ENCODE results near the gene URI1.

Gene URI1

DNA sequence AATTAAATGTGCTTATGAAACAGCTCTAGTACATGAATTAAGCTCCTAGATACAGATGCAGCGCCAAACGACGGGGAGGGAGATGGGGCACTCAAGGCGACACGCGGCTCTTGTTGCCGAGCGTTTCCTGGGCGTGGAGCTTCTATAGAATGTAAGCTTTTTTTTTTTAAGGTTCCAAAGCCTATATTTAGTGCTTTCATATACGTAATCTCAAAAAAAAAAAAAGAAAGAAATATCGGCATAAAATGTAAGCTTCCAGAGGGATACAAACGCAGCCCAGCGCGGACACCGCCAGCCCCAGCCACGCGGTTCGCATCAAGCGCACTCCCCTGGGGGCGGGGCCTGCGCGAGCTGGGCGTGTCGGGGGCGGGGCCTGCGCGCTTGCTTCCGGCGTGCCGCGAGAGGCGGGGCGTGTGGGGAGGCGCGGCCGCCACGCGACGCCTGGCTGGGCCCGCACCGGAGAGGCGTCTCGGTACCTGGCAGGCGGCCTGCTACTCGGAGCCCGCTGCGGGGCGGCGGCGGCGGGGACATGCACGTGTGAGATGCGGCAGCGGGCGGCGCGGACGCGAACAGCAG is at the start of gene URI1 (continued):
- TF ChIP-seq ZBTB8A (tag by site-specific recombination; IDR thresholded peaks at IDR 0.05) (peak; percentile 64), ZNF221 (tag by site-specific recombination; IDR thresholded peaks at IDR 0.05; ENCODE audit: borderline replicate concordance) (peak; percentile 29; the same call in 1 of the 2 replicates), ZNF335 (tag by site-specific recombination; conservative IDR thresholded peaks at IDR 0.05) (peak; percentile 87), ZNF169 (tag by site-specific recombination; IDR thresholded peaks at IDR 0.05) (no peak), ZFP69B (tag by site-specific recombination; IDR thresholded peaks at IDR 0.05) (0 out of 2 replicates have a peak, but pooled peaks have one; percentile 22)

DNA sequence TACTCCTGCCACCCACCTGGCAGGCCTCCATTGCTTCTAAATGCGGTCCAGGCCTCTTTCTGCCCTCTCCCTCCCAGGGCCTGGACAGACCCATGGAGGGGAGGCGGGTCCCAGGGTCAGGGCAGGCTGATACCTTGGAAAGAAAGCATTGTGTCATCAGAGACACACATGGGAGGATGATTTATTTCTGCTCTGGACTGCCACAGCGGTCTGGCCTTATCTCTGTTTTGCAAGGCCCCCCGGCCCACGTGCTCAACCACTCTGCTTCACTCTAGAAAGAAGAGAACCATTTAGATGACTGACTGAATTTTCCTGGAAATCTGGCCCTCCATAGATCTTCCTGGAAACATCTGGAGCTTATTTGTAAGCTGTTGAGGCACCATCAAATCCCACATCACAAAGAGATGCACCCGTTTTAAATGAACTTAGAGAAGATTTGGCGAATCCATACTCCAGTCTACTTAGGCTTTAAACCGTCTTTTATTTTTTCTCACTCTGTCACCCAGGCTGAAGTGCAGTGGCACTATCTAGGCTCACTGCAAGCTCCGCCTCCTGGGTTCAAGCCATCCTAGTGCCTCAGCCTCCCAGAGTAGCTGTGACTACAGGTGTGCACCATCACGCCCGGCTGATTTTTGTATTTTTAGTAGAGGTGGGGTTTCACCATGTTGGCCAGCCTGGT is 48.3 kb upstream of the URI1 start:
- peak; percentile 62 for TF ChIP-seq ZFHX2 (tag by site-specific recombination; conservative IDR thresholded peaks at IDR 0.05)
- TF ChIP-seq EGR2 (tag by site-specific recombination; IDR thresholded peaks at IDR 0.05; ENCODE audit: low read depth): peak; percentile 57; the same call in 1 of the 2 replicates
- TF ChIP-seq ZNF416 (tag by site-specific recombination; IDR thresholded peaks at IDR 0.05): no peak
- peak; percentile 26; the same call in 1 of the 2 replicates for TF ChIP-seq ZNF335 (tag by site-specific recombination; conservative IDR thresholded peaks at IDR 0.05)

DNA sequence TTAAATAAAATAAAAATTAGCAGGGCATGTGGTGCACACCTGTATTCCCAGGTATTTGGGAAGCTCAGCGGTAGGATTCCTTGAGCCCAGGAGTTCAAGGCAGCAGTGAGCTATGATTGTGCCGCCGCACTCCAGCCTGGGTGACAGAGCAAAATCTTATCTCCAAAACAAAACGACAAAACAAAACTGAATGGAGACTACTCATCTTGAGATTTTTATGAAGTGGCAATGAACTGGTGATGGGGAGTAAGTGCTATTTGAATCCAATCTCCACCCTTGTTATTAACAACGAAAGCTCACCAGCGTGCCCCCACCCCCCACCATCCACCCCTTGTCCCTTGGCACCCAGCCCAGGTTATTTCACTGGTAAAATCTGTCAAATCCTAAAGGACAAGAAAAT is 45.2 kb upstream of the URI1 start:
- CTCF ChIA-PET: interaction anchor here (0.6 kb wide), 1 partner anchor 676 kb away, joined by 4 read pairs; no protein-coding TSS in a partner anchor
- TF ChIP-seq ZNF501 (tag by site-specific recombination; IDR thresholded peaks at IDR 0.05): no peak
- TF ChIP-seq ZNF626 (tag by site-specific recombination; IDR thresholded peaks at IDR 0.05): no peak
- no peak for TF ChIP-seq ZFP41 (tag by site-specific recombination; IDR thresholded peaks at IDR 0.05; ENCODE audit: borderline replicate concordance)
- TF ChIP-seq, protein P1, sequence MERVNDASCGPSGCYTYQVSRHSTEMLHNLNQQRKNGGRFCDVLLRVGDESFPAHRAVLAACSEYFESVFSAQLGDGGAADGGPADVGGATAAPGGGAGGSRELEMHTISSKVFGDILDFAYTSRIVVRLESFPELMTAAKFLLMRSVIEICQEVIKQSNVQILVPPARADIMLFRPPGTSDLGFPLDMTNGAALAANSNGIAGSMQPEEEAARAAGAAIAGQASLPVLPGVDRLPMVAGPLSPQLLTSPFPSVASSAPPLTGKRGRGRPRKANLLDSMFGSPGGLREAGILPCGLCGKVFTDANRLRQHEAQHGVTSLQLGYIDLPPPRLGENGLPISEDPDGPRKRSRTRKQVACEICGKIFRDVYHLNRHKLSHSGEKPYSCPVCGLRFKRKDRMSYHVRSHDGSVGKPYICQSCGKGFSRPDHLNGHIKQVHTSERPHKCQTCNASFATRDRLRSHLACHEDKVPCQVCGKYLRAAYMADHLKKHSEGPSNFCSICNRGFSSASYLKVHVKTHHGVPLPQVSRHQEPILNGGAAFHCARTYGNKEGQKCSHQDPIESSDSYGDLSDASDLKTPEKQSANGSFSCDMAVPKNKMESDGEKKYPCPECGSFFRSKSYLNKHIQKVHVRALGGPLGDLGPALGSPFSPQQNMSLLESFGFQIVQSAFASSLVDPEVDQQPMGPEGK (tag by site-specific recombination; IDR thresholded peaks at IDR 0.05): 0 out of 2 replicates have a peak, but pooled peaks have one; percentile 32
- TF ChIP-seq ZEB2 (tag by site-specific recombination; IDR thresholded peaks at IDR 0.05): peak; percentile 18; the same call in 1 of the 2 replicates
- TF ChIP-seq ZBTB17 (tag by site-specific recombination; IDR thresholded peaks at IDR 0.05): no peak
- TF ChIP-seq, protein P2, sequence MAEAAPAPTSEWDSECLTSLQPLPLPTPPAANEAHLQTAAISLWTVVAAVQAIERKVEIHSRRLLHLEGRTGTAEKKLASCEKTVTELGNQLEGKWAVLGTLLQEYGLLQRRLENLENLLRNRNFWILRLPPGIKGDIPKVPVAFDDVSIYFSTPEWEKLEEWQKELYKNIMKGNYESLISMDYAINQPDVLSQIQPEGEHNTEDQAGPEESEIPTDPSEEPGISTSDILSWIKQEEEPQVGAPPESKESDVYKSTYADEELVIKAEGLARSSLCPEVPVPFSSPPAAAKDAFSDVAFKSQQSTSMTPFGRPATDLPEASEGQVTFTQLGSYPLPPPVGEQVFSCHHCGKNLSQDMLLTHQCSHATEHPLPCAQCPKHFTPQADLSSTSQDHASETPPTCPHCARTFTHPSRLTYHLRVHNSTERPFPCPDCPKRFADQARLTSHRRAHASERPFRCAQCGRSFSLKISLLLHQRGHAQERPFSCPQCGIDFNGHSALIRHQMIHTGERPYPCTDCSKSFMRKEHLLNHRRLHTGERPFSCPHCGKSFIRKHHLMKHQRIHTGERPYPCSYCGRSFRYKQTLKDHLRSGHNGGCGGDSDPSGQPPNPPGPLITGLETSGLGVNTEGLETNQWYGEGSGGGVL (tag by site-specific recombination; IDR thresholded peaks at IDR 0.05): peak; percentile 55; the same call in 1 of the 2 replicates
- no peak for TF ChIP-seq GLI4 (tag by site-specific recombination; IDR thresholded peaks at IDR 0.05)
- TF ChIP-seq WT1 (tag by site-specific recombination; IDR thresholded peaks at IDR 0.05): 0 out of 2 replicates have a peak, but pooled peaks have one; percentile 14
- TF ChIP-seq, protein P3, sequence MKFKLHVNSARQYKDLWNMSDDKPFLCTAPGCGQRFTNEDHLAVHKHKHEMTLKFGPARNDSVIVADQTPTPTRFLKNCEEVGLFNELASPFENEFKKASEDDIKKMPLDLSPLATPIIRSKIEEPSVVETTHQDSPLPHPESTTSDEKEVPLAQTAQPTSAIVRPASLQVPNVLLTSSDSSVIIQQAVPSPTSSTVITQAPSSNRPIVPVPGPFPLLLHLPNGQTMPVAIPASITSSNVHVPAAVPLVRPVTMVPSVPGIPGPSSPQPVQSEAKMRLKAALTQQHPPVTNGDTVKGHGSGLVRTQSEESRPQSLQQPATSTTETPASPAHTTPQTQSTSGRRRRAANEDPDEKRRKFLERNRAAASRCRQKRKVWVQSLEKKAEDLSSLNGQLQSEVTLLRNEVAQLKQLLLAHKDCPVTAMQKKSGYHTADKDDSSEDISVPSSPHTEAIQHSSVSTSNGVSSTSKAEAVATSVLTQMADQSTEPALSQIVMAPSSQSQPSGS (tag by site-specific recombination; IDR thresholded peaks at IDR 0.05; ENCODE audit: low read depth): no peak
- TF ChIP-seq ZNF324 (tag by site-specific recombination; IDR thresholded peaks at IDR 0.05): no peak
- TF ChIP-seq ZNF394 (tag by site-specific recombination; IDR thresholded peaks at IDR 0.05; ENCODE audit: borderline replicate concordance): no peak
- TF ChIP-seq ZNF48 (tag by site-specific recombination; IDR thresholded peaks at IDR 0.05): no peak
- TF ChIP-seq ZIC2 (tag by site-specific recombination; IDR thresholded peaks at IDR 0.05): 0 out of 2 replicates have a peak, but pooled peaks have one; percentile 14
- no peak for TF ChIP-seq ZNF391 (tag by site-specific recombination; IDR thresholded peaks at IDR 0.05; ENCODE audit: borderline replicate concordance, low read depth)
- peak; percentile 77 for TF ChIP-seq KLF1 (tag by site-specific recombination; IDR thresholded peaks at IDR 0.05)
- TF ChIP-seq, protein P4, sequence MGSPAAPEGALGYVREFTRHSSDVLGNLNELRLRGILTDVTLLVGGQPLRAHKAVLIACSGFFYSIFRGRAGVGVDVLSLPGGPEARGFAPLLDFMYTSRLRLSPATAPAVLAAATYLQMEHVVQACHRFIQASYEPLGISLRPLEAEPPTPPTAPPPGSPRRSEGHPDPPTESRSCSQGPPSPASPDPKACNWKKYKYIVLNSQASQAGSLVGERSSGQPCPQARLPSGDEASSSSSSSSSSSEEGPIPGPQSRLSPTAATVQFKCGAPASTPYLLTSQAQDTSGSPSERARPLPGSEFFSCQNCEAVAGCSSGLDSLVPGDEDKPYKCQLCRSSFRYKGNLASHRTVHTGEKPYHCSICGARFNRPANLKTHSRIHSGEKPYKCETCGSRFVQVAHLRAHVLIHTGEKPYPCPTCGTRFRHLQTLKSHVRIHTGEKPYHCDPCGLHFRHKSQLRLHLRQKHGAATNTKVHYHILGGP (tag by site-specific recombination; IDR thresholded peaks at IDR 0.05): no peak
- TF ChIP-seq ZNF146 (tag by site-specific recombination; IDR thresholded peaks at IDR 0.05): no peak

More for the DNA sequence above, 48.3 kb upstream of the URI1 start:
- H3K27ac ChIP-seq (ENCODE audit: extremely low read depth, low read depth, low read length): no peak overlapping the region
- H3K4me3 ChIP-seq (ENCODE audit: low read depth, low read length): no peak overlapping the region
- H3K4me1 ChIP-seq (ENCODE audit: control insufficient read depth, insufficient read depth, low read length): peaks cover 11% of the 10 kb centered on the region
- POLR2A ChIA-PET: no interaction called here
- CTCF ChIA-PET: interaction anchor here (0.6 to 1.6 kb wide), 2 partner anchors 14 to 179 kb away, joined by 3 to 4 read pairs; no protein-coding TSS in a partner anchor
- H3K36me3 ChIP-seq (ENCODE audit: control insufficient read depth in 2 of 2, insufficient read depth in 1 of 2, low read length in 2 of 2): no peaks in the 10 kb centered on the region
- no peaks in the 10 kb centered on the region for H3K9me3 ChIP-seq (ENCODE audit: control insufficient read depth, insufficient read depth, low read depth, low read length)

More for the DNA sequence above, 45.2 kb upstream of the URI1 start:
- POLR2A ChIA-PET: no interaction called here
- H3K9me3 ChIP-seq (ENCODE audit: control insufficient read depth, insufficient read depth, low read depth, low read length): no peaks in the 10 kb centered on the region
- no peak overlapping the region for H3K27ac ChIP-seq (ENCODE audit: extremely low read depth, low read depth, low read length)
- H3K36me3 ChIP-seq (ENCODE audit: control insufficient read depth in 2 of 2, insufficient read depth in 1 of 2, low read length in 2 of 2): no peaks in the 10 kb centered on the region
- H3K4me1 ChIP-seq (ENCODE audit: control insufficient read depth, insufficient read depth, low read length): peaks cover 11% of the 10 kb centered on the region
- H3K4me3 ChIP-seq (ENCODE audit: low read depth, low read length): no peak overlapping the region

Data from HEK293 (cell line).